A549 (cell line): ENCODE results near the gene MC2R.

ENCODE experiments used
- ESRRA ChIP-seq: fragments of 150-350 bp; IDR thresholded peaks from 2 replicates; pipeline ENCODE4 v1.6.1; 2014; ENCODE audit warnings: mild to moderate bottlenecking, low read length, borderline replicate concordance
- SMC3 ChIP-seq: fragments of >200 bp; sonication (Bioruptor Twin); formaldehyde crosslinking; IDR thresholded peaks from 3 replicates; pipeline ENCODE4 v1.6.1; 2018; ENCODE audit warnings: inconsistent platforms
- TF ChIP-seq, protein P1 (sequence below): fragments of 450-650 bp; IDR thresholded peaks from 2 replicates; pipeline ENCODE4 v1.6.1; 2014; ENCODE audit warnings: antibody characterized with exemption
- TF ChIP-seq, protein P2 (sequence below): fragments of >200 bp; sonication (Bioruptor Twin); formaldehyde crosslinking; IDR thresholded peaks from 3 replicates; pipeline ENCODE4 v1.5.1; 2016

DNA sequence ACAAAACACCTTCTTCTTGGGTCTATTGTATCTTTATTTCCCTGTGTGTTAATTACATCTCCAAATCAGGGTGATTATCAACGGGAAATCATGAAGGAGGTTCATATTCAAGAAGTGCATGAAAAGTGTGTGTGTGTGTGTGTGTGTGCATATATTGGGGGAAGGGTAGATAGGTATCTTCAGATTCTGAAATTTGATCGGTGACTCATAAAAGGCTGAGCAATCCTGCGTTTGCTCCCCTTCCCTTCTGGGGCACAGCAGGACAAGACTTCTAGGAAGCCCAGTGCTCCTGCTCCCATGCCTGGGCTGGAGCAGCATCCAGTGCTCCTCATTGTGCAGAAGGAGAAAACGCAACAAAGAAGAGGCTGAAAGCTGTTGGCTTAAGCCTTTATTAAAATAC, 65.5 kb downstream of the MC2R start:
- TF ChIP-seq SMC3: no peak
- TF ChIP-seq, protein P1, sequence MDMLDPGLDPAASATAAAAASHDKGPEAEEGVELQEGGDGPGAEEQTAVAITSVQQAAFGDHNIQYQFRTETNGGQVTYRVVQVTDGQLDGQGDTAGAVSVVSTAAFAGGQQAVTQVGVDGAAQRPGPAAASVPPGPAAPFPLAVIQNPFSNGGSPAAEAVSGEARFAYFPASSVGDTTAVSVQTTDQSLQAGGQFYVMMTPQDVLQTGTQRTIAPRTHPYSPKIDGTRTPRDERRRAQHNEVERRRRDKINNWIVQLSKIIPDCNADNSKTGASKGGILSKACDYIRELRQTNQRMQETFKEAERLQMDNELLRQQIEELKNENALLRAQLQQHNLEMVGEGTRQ: no peak
- TF ChIP-seq, protein P2, sequence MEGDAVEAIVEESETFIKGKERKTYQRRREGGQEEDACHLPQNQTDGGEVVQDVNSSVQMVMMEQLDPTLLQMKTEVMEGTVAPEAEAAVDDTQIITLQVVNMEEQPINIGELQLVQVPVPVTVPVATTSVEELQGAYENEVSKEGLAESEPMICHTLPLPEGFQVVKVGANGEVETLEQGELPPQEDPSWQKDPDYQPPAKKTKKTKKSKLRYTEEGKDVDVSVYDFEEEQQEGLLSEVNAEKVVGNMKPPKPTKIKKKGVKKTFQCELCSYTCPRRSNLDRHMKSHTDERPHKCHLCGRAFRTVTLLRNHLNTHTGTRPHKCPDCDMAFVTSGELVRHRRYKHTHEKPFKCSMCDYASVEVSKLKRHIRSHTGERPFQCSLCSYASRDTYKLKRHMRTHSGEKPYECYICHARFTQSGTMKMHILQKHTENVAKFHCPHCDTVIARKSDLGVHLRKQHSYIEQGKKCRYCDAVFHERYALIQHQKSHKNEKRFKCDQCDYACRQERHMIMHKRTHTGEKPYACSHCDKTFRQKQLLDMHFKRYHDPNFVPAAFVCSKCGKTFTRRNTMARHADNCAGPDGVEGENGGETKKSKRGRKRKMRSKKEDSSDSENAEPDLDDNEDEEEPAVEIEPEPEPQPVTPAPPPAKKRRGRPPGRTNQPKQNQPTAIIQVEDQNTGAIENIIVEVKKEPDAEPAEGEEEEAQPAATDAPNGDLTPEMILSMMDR: no peak
- no peak for TF ChIP-seq ESRRA
